Measurements from ENCODE around the gene CAPG. TPM values are rescaled to one million over a fixed set of nuclear protein-coding genes. Genes with fewer than 3 reads are reported as not detected.

Gene CAPG
- total and polyA plus RNA-seq, 2 experiments from 2014 or later, result 249 to 346 TPM

- Histone ChIP-seq H3K79me2 (ENCODE audit: insufficient read depth) (no peaks in the 10 kb centered on the region), H3K9me3 (ENCODE audit: low read depth) (no peaks in the 10 kb centered on the region), H3K9me2 (ENCODE audit: insufficient read depth) (no peaks in the 10 kb centered on the region), H3K36me3 (ENCODE audit: low read depth) (no peaks in the 10 kb centered on the region), H3K9ac (peak overlapping the region; percentile 73), H3F3A (ENCODE audit: insufficient read depth) (0 out of 2 replicates have a peak, but pooled peaks cover 7% of the 10 kb centered on the region), H3K4me2 (ENCODE audit: unreplicated experiment) (no peak overlapping the region), H3K27ac (peak overlapping the region; percentile 89), H3K27me3 (replicated peaks; ENCODE audit: insufficient read depth) (no peaks in the 10 kb centered on the region), H3K4me1 (ENCODE audit: insufficient read depth) (peaks cover 22% of the 10 kb centered on the region), H4K20me1 (ENCODE audit: insufficient read depth) (no peaks in the 10 kb centered on the region), H3K4me3 (no peak overlapping the region), H2AFZ (peak overlapping the region; percentile 60)
- 72 to 74% methylated on average over 5 of the region's 5 CpGs for WGBS, 2 experiments (ENCODE audit: low coverage in 1 of 2, low lambda C conversion rate in 2 of 2, missing lambda C conversion rate in 2 of 2)
- in situ Hi-C loops (cut with MboI), result no loop called here
- TF ChIP-seq EZH2 (IDR thresholded peaks at IDR 0.05; ENCODE audit: insufficient read depth, poor library complexity, severe bottlenecking) (no peak), EZH2phosphoT487 (IDR thresholded peaks at IDR 0.05; ENCODE audit: insufficient read depth, low read depth) (no peak)
- peak; percentile 81 for DNase-seq
Measured at GRCh38 chr2:85445316-85446295, 35.4 kb upstream of the CAPG start.

GRCh38 chr2:85444629-85445172 lies 34.5 kb upstream of the CAPG start:
- H3K9ac ChIP-seq, result peak overlapping the region; percentile 73
- peak; percentile 64 for DNase-seq
- H3K79me2 ChIP-seq (ENCODE audit: insufficient read depth), result no peaks in the 10 kb centered on the region

GRCh38 chr2:85441864-85442263 lies 31.7 kb upstream of the CAPG start:
- DNase-seq, result no peak
- Histone ChIP-seq H3K9ac (no peak overlapping the region), H4K20me1 (ENCODE audit: insufficient read depth) (no peaks in the 10 kb centered on the region), H3F3A (ENCODE audit: insufficient read depth) (peaks cover 20% of the 10 kb centered on the region; the same call in 1 of the 2 replicates), H3K4me2 (ENCODE audit: unreplicated experiment) (no peak overlapping the region), H3K79me2 (ENCODE audit: insufficient read depth) (no peaks in the 10 kb centered on the region), H3K27me3 (replicated peaks; ENCODE audit: insufficient read depth) (no peaks in the 10 kb centered on the region), H3K27ac (no peak overlapping the region), H3K36me3 (ENCODE audit: low read depth) (no peaks in the 10 kb centered on the region), H3K4me3 (no peak overlapping the region), H3K9me2 (ENCODE audit: insufficient read depth) (no peaks in the 10 kb centered on the region), H3K9me3 (ENCODE audit: low read depth) (no peaks in the 10 kb centered on the region), H2AFZ (no peak overlapping the region), H3K4me1 (ENCODE audit: insufficient read depth) (peaks cover 34% of the 10 kb centered on the region)
- WGBS, 2 experiments (ENCODE audit: low coverage in 1 of 2, low lambda C conversion rate in 2 of 2, missing lambda C conversion rate in 2 of 2), result 82 to 88% methylated on average over 4 of the region's 4 CpGs
- in situ Hi-C loops (cut with MboI), result no loop called here
- TF ChIP-seq EZH2 (IDR thresholded peaks at IDR 0.05; ENCODE audit: insufficient read depth, poor library complexity, severe bottlenecking) (no peak), EZH2phosphoT487 (IDR thresholded peaks at IDR 0.05; ENCODE audit: insufficient read depth, low read depth) (no peak)

More at GRCh38 chr2:85444629-85445172, 34.5 kb upstream of the CAPG start:
- no peak overlapping the region for H3K4me3 ChIP-seq
- no peaks in the 10 kb centered on the region for H3K9me2 ChIP-seq (ENCODE audit: insufficient read depth)
- in situ Hi-C loops (cut with MboI), result no loop called here
- no peaks in the 10 kb centered on the region for H3K36me3 ChIP-seq (ENCODE audit: low read depth)
- 0 out of 2 replicates have a peak, but pooled peaks cover 7% of the 10 kb centered on the region for H3F3A ChIP-seq (ENCODE audit: insufficient read depth)
- peak overlapping the region; percentile 52 for H2AFZ ChIP-seq
- 74 to 78% methylated on average over 6 of the region's 6 CpGs for WGBS, 2 experiments (ENCODE audit: low coverage in 1 of 2, low lambda C conversion rate in 2 of 2, missing lambda C conversion rate in 2 of 2)
- peaks cover 22% of the 10 kb centered on the region for H3K4me1 ChIP-seq (ENCODE audit: insufficient read depth)
- H4K20me1 ChIP-seq (ENCODE audit: insufficient read depth), result no peaks in the 10 kb centered on the region
- no peak overlapping the region for H3K4me2 ChIP-seq (ENCODE audit: unreplicated experiment)
- H3K27me3 ChIP-seq (replicated peaks; ENCODE audit: insufficient read depth), result no peaks in the 10 kb centered on the region
- H3K27ac ChIP-seq, result peak overlapping the region; percentile 89; the same call in 1 of the 2 replicates
- TF ChIP-seq EZH2phosphoT487 (IDR thresholded peaks at IDR 0.05; ENCODE audit: insufficient read depth, low read depth), result no peak
- no peak for TF ChIP-seq EZH2 (IDR thresholded peaks at IDR 0.05; ENCODE audit: insufficient read depth, poor library complexity, severe bottlenecking)
- no peaks in the 10 kb centered on the region for H3K9me3 ChIP-seq (ENCODE audit: low read depth)

- no peak overlapping the region for H3K27ac ChIP-seq
- peaks cover 21% of the 10 kb centered on the region; the same call in 1 of the 2 replicates for H3F3A ChIP-seq (ENCODE audit: insufficient read depth)
- H3K9me2 ChIP-seq (ENCODE audit: insufficient read depth), result no peaks in the 10 kb centered on the region
- no peak for DNase-seq
- TF ChIP-seq EZH2 (IDR thresholded peaks at IDR 0.05; ENCODE audit: insufficient read depth, poor library complexity, severe bottlenecking) (no peak), EZH2phosphoT487 (IDR thresholded peaks at IDR 0.05; ENCODE audit: insufficient read depth, low read depth) (no peak)
- H2AFZ ChIP-seq, result no peak overlapping the region
- H3K4me1 ChIP-seq (ENCODE audit: insufficient read depth), result peaks cover 27% of the 10 kb centered on the region
- WGBS, 2 experiments (ENCODE audit: low coverage in 1 of 2, low lambda C conversion rate in 2 of 2, missing lambda C conversion rate in 2 of 2), result 89 to 93% methylated on average over 5 of the region's 5 CpGs
- H3K36me3 ChIP-seq (ENCODE audit: low read depth), result no peaks in the 10 kb centered on the region
- in situ Hi-C loops (cut with MboI), result no loop called here
- no peak overlapping the region for H3K4me2 ChIP-seq (ENCODE audit: unreplicated experiment)
- no peaks in the 10 kb centered on the region for H4K20me1 ChIP-seq (ENCODE audit: insufficient read depth)
- H3K9ac ChIP-seq, result no peak overlapping the region
- no peak overlapping the region for H3K4me3 ChIP-seq
- H3K27me3 ChIP-seq (replicated peaks; ENCODE audit: insufficient read depth), result no peaks in the 10 kb centered on the region
- H3K9me3 ChIP-seq (ENCODE audit: low read depth), result no peaks in the 10 kb centered on the region
- H3K79me2 ChIP-seq (ENCODE audit: insufficient read depth), result no peaks in the 10 kb centered on the region
Measured at GRCh38 chr2:85440729-85441128, 30.6 kb upstream of the CAPG start.

All from GM23248 (cell line).